T47D (cell line): Measurements from ENCODE around the gene CSK.

Experiments
- DNase-seq, 2 experiments: peaks; one replicate each; pipeline versions ENCODE4 v3.0.0 to v3.0.0-alpha.2; 2011 to 2012; ENCODE audit warnings: low read depth in 1 of 2, low spot score in 1 of 2
- JUND ChIP-seq: IDR thresholded peaks from 2 replicates; pipeline ENCODE4 v1.6.1; 2012; ENCODE audit warnings: low read depth
- in situ Hi-C: cut with HindIII; loops from 2 replicates; pipeline ENCODE4 v1.10.0; 2016; ENCODE audit warnings: low sequenced_read_pairs, low pct_unique_long_range_greater_than_20kb

The CSK gene

DNA sequence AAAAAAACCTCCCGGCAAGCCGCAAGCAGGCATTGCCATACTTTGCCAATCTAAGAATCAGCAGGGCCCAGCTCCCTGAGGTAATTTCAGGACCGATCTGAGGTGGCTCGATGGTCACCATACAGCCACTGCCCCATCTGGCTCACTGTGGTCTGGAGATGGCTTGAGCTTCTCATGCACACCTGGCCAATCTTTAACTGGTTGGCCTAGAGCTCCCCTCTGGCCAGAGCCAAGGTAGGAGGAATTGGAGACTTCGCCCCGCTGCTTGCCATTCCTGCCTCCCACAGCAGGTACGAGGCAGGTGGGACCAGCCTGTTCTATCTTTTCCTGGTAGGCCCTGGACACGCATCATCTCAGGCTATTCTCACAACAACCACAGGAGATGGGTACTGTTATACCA is 23.1 kb upstream of the CSK start:
- no peak for DNase-seq
- in situ Hi-C loops = no loop called here
- no peak for TF ChIP-seq JUND

DNA sequence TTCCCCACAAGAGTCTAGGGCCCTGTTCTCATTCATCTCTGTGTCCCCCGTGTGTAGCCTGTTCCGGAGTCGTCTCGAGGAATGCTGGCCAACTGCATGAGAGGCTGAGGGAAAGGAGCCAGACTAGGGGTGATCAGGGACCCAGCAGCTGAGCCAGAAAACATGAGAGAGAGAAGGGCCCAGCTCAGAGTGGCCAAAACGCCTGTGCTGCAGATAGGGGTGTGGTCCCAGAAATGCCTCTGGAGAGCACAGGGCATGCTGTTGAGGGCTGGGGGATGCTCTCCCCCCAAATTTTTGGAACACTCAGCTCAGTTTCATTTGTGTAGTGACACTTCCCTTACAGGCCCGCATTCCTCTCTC is 19.1 kb upstream of the CSK start:
- TF ChIP-seq JUND = no peak
- DNase-seq = no peak
- in situ Hi-C loops = no loop called here

DNA sequence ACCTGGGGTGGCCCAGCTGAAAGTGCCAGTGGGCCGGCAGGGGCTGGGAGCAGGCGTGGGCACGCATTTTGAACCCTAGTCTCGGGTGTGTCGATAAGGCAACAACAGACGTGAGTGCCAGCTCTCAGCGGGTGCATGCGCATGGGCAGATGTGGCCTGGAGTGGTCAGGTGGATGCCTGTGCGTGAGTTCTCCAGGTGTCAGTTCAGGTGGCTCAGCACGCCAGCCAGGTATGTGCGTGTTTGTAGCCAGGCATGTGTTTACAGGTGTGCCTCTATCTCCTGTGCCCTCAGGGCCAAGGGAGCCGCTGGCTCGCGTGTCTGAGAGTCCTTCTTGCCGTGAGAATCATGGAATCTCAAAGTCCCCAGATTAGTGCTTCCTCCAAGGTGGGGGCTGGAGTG is 18.5 kb upstream of the CSK start:
- in situ Hi-C loops = no loop called here
- TF ChIP-seq JUND = no peak
- DNase-seq = peak; percentile 51 to 74

DNA sequence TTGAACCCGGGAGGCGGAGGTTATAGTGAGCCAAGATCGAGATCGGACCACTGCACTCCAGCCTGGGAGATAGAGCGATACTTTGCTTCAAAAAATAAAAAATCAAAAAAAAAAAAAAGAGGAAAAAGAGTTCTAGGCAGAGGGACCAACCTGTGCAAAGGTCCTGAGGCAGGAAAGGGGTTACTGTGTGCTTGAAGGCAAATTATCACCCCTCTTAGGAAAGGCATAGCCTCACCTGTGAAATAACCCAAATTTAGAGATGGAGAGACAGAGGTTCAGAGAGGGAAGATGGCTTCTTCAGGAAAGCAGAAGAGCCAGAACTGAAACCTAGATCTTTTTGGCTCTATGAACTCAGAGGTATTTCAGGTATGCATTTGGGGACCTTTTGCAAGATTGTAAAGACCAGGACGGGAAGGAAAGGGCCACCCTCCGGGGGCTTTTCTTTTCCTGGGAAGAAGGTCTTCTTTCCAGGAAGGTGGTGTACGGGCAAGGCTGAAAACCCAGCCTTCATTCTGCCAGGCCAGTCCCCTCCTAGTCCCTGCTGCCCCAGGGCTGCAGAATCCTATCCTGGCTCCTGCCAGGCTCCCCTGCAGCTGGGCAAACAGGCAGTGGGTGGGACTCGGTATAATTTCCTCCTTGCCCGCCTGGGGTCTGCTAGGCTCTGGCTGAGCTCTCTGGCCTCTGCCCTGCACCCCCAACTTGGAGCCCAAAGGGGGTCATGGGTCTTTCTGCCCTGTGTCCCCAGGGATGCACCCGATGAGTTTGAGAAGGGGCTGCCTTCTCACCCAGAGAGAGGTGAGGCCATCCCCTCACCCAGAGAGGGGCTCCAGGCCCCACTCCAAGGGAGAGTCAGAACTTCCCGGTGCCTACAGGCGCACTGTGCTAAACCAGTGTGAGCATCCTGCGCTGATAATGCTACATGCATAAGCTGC is 14.4 kb upstream of the CSK start:
- in situ Hi-C loops = no loop called here
- DNase-seq = no peak
- TF ChIP-seq JUND = no peak

DNA sequence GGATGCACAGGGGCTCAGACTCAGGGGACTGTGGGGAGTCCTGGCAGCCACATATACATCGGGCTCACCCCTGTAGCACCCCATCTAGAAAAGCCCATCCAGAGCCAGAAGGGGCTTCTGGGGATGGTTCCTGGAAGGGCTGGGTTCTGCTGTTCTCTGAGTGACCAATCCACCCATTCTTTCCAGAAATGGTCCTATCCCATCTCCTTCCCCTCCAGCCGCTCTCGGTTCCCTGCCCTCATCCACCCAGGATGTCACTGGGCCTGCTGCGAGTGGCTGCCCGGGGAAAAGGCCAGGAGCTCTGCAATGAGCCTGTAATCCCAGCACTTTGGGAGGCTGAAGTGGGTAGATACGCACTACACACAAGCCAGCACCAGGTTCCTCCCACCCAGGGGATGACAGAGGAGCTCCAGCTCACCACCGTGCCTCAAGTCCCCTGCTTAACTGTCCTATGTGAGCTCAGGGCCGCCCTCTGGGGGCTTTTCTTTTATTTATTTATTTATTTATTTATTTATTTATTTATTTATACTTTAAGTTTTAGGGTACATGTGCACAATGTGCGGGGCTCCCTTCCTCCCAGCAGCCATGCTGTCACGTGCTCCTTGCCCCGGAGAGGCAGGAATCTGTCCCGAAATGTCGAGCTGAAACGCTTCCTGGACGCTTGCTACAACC is 13.6 kb upstream of the CSK start:
- DNase-seq = no peak
- in situ Hi-C loops = no loop called here
- TF ChIP-seq JUND = no peak

DNA sequence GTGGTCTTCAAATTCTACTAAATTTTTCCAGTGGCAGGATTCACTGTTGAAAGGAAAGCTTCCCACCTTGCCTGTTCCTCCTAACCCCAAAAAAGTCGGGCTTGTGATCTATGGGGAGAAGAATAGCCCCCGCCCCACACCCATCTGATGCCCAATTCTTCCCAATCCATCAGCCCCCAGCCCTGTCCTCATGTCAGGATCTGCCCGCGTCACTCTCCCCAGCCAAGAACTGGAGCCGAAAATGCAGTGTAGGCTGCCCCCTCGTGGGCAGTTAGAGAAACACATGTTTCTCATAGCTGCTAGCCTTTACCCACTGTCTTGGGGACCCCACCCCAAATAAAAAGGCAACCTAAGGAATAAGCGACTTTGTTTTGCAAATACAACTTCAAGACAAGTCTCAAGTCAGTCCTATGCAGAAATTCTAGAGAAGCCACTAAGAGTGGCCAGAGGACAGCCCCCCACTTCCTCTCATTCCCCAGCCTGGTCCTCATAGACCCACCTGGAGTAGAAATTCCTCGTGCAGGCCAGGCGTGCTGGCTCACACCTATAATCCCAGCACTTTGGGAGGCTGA is 13.0 kb upstream of the CSK start:
- in situ Hi-C loops = no loop called here
- DNase-seq = peak; percentile 69 to 81
- TF ChIP-seq JUND = no peak

DNA sequence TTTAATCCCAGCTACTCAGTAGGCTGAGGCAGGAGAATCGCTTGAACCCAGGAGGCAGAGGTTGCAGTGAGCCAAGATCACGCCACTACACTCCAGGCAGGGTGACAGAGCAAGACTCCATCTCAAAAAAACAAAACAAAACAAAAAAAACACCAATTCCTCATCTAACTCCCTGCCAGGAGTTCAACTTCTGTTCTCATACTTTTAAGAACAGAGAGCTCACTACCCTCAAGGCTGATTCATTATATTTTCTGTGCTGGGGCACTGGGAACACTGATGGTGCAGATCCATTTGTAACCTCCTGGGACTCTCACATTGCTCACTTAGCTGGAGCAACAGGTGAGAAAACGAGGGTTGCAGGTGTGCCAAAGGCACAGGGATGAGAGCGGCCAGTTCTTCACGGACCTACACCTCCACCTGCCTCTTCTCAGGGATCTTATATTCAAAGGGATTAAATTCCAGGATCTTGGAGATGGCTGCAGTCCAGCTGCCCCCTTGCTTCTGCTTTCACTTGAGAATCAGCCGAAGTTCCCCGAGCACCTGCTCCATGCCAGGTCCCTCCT is 12.3 kb upstream of the CSK start:
- in situ Hi-C loops = no loop called here
- no peak for DNase-seq
- no peak for TF ChIP-seq JUND

DNA sequence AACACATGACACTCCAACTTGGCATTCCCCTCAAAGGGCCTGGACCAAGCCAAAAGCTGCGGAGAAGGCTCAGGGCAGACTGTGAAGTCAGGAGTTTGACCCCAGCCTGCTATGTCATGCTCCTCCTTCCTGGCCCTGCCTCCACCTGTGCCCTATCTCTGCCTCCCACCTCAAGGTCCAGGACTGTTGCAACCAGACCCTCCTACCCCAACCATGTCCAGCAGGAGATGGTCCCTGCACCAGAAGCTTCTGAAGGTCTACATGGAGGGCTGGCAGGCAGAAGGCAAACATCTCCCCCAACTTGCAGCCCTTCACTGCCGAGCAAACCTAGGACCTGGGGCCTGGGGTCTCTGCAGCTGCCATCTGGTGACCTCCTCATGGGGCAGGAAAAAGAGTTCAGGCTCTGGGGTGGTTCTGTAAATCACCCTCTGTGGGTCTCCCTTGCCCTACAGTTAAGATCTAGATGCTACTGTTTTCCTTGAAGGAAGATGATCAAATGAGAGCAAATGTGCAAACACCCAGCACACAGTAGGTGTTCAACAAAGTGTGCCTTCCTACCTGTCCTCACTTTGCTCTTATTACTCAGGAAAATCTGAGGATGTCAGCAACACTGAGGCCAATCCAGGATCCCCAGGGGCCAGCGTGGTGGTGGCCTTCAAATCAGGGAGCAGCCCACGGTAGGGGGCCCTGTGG is 11.5 kb upstream of the CSK start:
- in situ Hi-C loops = no loop called here
- no peak for DNase-seq
- TF ChIP-seq JUND = no peak

DNA sequence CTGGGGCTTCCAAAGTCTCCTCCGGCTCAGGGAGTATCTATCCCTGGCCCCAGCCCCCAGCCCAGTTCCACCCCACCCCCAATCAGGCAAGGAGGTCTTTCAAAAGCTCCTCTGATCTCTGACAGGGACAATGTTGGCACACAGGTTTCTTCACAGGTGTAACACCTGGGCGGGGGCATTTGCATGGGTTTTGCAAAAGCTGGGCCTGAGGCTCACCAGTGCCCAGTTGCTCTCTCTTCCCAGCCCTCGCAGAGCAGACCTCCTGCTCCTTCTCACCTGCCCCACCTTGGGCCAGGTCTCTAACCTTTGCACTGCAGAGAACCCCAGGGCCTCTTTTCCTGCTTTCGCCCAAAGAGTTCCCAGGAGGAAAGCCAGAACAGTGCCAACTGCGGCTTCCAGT is 8.6 kb upstream of the CSK start:
- DNase-seq = no peak
- in situ Hi-C loops = no loop called here
- TF ChIP-seq JUND = no peak

DNA sequence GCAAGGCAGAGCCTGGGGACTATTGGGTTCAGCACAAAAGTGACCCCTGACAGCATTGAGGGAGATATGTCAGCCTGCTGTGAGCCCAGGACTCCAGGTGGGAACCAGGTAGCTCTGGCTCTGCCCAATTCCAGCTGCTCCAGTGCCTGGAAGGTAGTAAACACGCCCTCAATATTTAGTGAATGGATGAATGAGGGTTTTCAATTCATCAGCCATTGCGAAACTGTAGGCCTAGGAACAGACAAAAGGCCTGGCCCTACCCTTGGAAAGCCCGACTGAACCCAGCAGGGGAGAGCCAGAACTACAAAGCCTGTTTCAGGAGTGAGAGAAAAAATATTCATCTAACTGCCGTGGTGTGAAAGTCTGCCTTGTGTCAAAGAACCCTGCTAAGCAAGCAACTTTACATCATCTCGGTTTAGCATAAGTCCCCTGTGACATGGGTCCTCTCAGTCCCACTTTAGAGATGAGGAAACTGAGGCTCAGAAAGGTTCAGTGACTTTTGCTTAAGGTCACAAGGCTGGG is 8.1 kb upstream of the CSK start:
- in situ Hi-C loops = no loop called here
- no peak for TF ChIP-seq JUND
- DNase-seq = no peak

DNA sequence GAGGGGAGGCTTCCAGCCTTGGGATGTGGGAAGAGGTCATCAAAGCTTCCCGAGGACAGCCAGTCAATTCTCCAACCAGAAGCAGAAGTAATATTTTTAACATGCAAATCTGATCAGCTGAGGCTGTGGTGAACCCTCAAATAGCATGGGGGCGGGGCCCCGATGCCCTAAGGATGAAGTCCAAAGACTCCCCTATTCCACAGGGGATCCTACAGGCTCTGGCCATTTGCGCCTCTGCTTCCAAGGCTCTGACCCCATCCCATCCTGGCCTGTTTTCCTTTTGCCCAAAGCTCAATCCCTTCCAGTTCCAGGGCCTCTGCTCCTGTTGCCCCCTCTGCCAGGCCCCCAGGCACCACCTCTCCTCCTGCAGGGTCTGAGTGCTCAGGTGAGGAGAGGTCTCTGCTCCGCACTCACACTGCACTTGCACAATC is 6.7 kb upstream of the CSK start:
- no peak for TF ChIP-seq JUND
- no peak for DNase-seq
- in situ Hi-C loops = no loop called here

DNA sequence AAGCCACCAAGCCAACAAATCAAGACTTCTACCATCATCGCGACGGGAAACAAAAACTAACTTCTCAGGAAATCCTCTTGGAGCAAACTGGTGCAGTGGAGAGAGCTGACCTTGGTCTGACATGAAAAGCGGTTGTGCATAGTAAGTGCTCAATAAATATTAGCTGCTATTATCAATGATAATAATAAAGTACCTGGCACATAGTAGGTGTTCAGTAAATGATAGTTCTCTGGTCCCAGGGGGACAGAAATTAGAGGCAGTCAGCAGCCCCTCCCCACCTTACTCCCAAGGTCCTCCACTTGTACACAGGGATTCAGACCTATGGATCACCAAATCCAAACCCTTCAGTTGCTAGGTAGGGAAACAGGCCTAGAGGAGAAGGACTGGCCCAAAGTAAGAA is 6.0 kb upstream of the CSK start:
- DNase-seq = no peak
- in situ Hi-C loops = no loop called here
- no peak for TF ChIP-seq JUND
